Stimulated activated CD8-positive, alpha-beta memory T cell treated with anti-CD3 and anti-CD28 coated beads, Interleukin-7, amount 100 ng/mL, for 1 hour (primary cell): ENCODE measurements around the gene MBNL2.

ENCODE experiments used
- DNase-seq, 2 donors: peaks; one replicate each; pipeline ENCODE4 v3.0.0-alpha.2; 2020; ENCODE audit warnings: low read depth in 2 of 2

Gene MBNL2

GRCh38 chr13:97300871-97301270, 78.7 kb downstream of the MBNL2 start:
- no peak for DNase-seq

- no peak for DNase-seq
Measured at GRCh38 chr13:97301382-97302095, 79.4 kb downstream of the MBNL2 start.

- DNase-seq, result no peak
Measured at GRCh38 chr13:97302611-97303010, 80.5 kb downstream of the MBNL2 start.

GRCh38 chr13:97306106-97306505, 84.0 kb downstream of the MBNL2 start:
- DNase-seq, result no peak

- DNase-seq, result no peak
Measured at GRCh38 chr13:97306645-97307044, 84.5 kb downstream of the MBNL2 start.

- DNase-seq, result no peak
Measured at GRCh38 chr13:97307118-97307881, 85.2 kb downstream of the MBNL2 start.

- DNase-seq, result no peak
Measured at GRCh38 chr13:97307882-97308624, 85.9 kb downstream of the MBNL2 start.

- no peak for DNase-seq
Measured at GRCh38 chr13:97308735-97309429, 86.7 kb downstream of the MBNL2 start.

- DNase-seq, result no peak
Measured at GRCh38 chr13:97310809-97311436, 88.8 kb downstream of the MBNL2 start.

GRCh38 chr13:97311956-97312355, 89.8 kb downstream of the MBNL2 start:
- DNase-seq, result no peak

GRCh38 chr13:97313551-97314260, 91.6 kb downstream of the MBNL2 start:
- DNase-seq, result no peak

GRCh38 chr13:97316390-97316789, 94.3 kb downstream of the MBNL2 start:
- no peak for DNase-seq

- no peak for DNase-seq
Measured at GRCh38 chr13:97317933-97318332, 95.8 kb downstream of the MBNL2 start.

GRCh38 chr13:97318532-97318931, 96.4 kb downstream of the MBNL2 start:
- no peak for DNase-seq

- DNase-seq, result no peak
Measured at GRCh38 chr13:97319113-97319720, 97.1 kb downstream of the MBNL2 start.

- DNase-seq, result no peak
Measured at GRCh38 chr13:97321101-97321500, 99.0 kb downstream of the MBNL2 start.

GRCh38 chr13:97321616-97322321, 99.6 kb downstream of the MBNL2 start:
- DNase-seq, result no peak

GRCh38 chr13:97322740-97323342, 100.7 kb downstream of the MBNL2 start:
- DNase-seq, result no peak

GRCh38 chr13:97324115-97324514, 102.0 kb downstream of the MBNL2 start:
- no peak for DNase-seq
